HG03521 (cell line): Measurements from ENCODE around the gene FARS2.
A peak's percentile ranks its signal among the peaks of the same experiment; 100 is the strongest.

ENCODE experiments used
- ATAC-seq: cut with Tn5 transposase; IDR thresholded peaks from one replicate; pipeline ENCODE4 v1.9.1; 2021; ENCODE audit warnings: mild to moderate bottlenecking, moderate library complexity; ENCODE audit not compliant: unreplicated experiment

Gene FARS2

DNA sequence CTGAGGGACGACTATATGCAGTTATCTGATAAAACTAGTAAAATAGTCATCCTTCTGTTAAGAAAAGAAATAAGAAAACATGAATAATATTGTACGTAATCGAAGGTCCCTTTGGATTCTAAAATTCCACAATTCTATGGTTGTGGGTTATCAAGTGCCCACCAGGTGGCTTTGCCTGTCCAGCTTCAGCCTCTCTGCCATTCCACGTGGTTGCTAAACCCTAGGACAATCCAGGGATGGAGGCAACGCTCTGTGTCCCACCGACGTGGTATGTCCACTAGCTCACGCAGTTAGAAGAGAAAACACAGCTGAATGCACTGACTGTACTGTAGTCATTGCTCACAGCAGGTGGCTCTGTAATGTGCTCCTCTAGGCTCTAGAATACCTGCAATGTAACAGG lies 349.3 kb downstream of the FARS2 start:
- no peak for ATAC-seq

DNA sequence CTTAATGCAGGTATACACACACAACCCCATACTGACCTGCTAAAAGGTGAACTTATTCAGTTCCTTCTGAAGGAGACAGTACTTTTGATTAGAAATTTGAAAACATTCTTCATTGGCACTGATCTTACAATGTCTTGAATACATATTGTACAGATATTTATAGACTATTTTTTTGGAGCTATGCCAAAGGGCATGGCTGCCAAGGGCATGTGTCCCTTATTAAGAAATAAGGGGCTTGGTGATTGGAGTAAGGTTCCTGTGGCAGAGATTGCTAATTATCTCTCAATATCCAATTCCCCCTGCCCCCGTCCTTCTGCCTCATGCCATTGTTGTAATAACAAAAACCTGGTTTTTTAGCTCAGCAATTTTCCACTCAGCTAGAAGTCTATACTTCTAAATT lies 355.9 kb downstream of the FARS2 start:
- ATAC-seq = no peak

DNA sequence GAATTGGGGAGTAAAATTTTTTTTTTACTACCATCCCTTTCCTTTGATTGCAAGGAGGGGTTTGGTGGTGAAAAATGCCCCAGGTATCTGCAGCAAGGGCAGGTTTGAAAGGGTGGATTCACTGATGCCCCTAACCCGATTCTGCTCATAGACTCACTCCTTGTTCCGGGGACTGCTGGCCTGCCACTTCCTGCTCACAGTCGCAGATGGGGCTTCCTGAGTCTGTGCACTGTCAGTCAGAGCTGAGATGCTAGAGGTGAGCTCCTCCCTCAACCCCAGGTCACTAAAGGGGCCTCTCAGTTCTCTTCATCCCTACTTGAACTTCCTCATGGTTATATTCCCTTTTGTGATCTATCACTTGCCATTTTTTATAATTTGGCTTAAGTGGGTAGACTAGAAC lies 357.9 kb downstream of the FARS2 start:
- peak; percentile 72 for ATAC-seq

DNA sequence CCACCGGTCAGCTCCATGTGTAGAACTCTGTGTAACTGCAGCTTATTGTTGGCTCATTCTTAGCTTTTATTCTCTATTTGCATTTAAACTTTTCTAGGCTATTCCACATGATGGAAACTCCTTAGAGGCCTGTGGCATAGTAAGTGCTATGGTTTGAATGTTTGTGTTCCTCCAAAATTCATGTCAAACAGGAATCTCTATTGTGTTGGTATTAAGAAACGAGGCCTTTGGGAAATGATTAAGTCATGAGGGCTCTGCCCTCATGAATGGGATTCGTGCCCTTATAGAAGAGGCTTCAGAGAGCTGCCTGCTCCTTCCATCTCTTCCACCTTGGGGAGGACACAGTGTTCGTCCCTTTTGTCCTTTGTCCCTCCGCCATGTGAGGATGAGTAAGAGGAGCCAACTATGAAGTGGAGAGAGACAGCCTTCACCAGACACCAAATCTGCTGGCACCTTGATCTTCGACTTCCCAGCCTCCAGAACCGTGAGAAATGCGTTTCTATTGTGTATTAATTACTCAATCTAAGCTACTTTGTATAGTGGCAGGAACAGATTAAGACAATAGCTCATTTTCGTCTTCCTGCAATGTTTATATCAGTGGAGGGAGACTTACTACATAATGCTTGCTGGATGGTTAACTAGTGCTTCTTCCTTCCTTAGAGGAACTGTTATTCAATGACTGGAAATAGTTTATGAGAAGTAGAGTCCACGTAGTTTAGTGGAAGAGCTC lies 361.1 kb downstream of the FARS2 start:
- no peak for ATAC-seq

DNA sequence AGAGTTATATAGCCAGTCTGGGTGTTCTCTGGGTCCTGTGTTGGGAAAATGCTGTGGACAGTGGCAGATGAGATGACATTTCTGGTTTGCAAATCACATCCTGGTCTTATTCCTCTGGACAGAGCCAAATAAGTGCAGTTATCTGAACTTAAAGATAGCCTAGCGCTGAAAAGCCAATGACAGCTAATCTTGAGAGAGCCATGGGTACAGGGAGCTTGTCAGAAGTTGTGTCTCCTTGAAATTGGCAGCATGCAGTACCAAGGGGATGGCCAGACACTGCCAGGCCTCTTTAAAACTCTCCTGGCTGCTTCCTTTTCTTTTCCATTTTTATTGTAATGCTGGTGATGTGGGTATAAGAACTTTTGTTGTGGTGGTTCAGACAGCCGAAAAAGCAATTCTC lies 362.5 kb downstream of the FARS2 start:
- ATAC-seq = no peak

DNA sequence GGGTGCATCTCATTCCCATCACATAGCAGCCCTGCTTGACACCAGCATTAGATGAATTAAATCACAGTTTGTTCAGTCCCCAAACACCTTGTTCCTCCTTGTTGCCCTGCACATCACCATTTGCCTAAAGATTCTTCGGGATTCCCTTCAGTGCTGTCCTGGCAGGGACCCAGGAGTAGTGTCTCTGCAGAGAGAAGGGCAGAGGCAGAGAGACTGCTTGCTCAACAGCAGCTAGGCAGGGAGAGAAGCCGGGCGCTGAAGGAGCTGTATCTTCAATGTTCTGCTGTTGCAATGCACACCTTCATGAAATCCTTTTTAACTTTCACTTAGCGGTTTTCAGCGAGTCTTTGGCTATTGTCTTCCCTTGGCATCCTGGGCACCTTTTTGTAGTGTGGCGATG lies 362.9 kb downstream of the FARS2 start:
- no peak for ATAC-seq

DNA sequence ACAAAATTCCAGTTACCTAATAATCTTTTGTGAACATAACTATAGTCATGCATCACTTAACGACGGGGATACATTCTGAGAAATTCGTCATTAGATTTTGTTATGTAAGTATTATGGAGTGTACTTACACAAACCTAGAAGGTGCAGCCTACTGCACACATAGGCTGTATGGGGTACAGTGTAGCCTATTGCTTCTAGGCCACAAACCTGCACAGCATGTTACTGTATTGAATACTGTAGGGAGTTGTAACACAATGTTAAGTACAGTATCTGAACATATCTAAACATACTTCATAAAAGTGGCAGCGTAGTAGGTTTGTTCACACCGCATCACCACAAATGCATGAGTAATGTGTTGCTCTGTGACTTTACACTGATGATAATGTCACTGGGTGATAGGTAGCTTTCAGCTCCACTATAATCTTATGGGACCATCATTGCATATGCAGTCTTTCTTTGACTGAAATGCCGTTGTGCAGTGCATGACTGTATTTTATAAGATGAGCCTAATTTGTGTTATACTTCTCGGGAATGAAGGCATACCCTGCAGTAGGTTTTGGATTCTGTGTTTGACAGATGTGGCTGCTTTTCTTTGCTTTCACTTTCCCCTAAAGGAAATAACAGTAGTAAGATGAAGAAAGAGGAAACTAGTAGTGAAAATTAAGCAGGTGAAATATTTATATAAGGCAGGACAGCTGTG lies 365.6 kb downstream of the FARS2 start:
- peak; percentile 82 for ATAC-seq

DNA sequence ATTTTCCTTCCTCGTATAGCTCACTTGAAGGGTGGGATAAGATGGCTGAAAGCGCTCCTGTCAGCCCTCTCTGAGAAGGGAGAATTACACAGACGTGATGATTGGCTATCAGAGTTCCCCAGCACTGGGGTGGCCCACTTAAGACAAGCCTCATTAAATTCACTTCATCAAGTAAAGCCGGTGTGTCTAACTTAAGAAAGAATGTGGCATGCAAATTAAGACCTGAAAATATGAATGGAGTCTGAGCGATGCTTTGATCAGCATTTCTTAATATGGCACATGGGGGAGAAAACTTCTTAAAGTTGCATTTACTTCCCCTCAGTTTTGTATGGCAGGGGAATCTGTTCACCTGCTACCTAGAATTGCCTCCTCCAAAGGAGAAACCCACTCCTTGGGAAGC lies 369.3 kb downstream of the FARS2 start:
- ATAC-seq = no peak

DNA sequence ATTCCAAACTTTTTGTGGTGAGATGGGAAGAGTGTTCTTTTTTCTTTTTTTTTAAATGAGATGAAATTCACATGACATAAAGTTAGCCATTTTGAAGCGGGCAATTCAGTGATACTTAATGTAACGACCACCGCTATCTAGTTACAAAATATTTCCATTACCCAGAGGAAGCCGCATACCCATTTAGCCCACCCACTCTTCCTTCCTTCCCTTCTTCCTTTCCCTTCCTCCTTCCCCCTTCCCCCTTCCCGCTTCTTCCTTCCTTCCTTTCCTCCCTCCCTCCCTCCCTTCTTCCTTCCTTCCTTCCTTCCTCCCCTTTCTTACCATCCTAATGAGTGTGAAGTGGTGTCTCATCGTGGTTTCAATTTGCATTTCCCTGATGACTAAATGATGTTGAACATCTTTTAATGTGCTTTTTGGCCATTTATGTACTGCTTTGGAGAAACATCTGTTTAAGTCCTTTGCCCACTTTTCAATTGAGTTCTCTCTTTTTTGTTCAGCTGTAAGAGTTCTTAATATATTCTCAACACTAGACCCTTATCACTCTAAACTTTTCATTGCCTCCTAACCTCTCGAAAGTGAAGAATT lies 371.1 kb downstream of the FARS2 start:
- no peak for ATAC-seq

DNA sequence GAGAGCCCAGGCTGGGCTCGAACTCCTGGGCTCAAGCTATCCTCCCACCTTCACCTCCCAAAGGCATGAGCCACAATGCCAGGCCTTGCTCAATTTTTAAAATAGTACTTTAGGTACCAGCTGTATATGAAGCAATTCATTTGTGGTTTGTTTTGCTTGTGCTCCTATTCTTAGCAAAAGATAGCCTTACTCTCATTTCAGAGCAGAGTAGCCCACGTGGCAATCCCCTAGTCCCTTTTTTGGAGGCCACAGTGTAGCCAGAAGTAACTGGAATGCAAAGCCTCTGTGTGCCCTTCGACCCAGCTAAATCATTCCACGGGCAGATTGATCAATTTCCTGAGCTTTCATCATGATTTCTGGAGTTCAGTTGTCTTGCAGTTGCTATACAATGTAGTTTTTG lies 373.2 kb downstream of the FARS2 start:
- ATAC-seq = no peak

DNA sequence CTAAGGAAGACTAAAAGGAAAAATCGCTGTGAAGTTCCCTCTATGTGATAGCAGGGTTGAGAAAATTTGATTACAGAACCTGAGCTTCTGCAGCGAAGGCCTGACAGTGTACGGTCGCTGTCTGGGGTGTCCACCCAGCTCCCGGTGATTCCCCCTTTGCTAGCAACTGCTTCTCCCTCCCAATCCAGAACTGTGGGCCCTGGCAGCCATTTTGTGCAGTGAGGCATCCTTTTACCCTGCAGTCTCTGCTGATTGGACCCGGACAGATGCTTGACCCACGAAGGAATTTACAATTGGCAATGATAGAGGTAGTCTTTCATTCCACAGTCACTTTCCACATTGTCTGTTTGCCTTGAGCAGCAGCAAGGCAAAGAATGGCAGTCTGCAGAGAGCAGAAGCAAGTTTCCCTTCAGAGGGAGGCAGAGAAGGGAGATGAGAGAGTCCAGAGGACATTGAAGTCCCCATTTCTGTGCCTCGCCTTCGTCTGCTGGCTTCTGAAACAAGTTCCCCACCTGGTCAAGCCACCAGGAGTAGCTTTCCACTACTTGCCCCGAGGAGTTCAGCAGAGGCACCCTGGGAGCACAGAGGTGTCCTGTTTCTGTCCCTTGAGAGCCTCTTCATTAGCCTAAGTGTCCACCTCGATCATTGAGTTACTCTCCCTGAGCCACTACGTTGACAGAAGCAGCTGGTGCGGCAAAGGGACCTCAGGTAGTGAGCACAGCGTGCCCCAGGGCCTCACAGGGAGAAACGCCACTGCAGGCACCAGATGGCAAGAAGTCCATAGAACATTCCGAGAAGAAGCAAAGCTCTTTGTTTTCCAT lies 375.1 kb downstream of the FARS2 start:
- ATAC-seq = no peak

DNA sequence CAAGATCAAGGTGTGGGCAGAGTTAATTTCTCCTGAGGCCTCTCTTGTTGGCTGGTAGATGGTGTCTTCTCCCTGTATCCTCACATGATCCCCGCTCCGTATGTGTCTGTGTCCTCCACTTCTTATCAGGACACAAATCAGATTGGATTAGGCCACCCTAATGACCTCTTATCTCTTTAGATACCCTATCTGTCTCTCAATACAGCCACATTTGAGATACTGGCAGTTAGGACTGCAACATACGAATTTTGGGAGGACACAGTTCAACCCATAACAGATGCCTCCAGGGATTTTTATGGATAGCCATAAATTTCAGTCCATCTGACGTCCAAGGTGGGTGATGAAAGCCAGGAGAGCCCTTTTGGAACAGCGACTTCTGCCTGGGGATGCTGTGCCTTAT lies 376.4 kb downstream of the FARS2 start:
- no peak for ATAC-seq

DNA sequence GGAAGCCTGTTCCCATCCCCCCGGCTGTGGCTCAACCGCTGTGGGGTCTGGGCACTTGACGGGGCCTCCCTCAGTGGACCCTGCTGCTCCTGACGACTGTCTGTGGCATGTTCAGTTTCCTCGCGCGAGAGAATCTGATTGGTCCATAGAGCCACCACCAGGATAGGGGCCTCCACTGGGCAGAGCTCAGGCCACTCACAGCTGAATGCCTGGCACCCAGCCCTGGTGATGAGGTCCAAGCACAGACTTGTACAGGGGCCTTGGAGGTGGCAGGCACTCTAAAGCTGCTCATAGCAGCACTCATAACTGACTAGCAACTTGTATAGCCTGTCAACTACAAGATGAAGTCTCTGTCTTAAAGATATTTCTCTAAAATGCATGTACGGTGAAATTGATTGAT lies 377.4 kb downstream of the FARS2 start:
- no peak for ATAC-seq

DNA sequence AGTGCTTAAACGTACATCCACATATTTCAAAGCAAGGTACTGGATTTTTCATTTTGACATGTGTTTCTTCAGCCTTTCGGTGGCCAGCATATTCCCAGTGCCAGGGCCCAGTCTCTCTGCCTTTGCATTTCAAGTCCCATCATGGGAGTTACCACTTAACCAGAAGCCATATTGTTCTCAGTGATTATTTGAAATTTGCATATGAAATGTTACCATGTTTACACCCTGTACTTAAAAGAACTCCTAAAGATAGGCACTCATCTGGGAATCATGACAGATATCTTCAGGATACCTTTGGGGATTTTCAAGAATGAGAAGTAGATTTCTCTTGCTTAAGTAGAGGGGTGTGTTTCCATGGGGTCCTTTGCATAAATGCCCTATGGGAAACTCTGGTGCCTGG lies 377.9 kb downstream of the FARS2 start:
- no peak for ATAC-seq

DNA sequence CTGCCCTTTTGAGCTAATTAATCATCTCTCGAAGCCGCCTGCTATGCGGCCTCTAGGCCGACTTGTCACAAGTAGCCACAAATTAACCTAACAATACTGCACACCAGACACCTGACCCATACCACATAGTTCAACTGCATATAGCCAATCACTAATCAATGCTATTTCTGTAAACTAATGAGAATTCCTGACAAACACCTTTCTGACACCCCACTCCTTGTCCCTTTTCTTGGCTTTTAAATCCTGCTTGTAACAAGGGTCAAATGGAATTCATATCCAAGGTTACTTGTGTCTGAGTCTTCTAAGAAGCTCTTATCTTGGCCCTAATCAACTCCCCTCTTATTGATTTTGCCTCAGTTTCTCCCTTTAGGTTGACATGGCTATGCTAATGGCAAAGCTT lies 379.3 kb downstream of the FARS2 start:
- ATAC-seq = no peak

DNA sequence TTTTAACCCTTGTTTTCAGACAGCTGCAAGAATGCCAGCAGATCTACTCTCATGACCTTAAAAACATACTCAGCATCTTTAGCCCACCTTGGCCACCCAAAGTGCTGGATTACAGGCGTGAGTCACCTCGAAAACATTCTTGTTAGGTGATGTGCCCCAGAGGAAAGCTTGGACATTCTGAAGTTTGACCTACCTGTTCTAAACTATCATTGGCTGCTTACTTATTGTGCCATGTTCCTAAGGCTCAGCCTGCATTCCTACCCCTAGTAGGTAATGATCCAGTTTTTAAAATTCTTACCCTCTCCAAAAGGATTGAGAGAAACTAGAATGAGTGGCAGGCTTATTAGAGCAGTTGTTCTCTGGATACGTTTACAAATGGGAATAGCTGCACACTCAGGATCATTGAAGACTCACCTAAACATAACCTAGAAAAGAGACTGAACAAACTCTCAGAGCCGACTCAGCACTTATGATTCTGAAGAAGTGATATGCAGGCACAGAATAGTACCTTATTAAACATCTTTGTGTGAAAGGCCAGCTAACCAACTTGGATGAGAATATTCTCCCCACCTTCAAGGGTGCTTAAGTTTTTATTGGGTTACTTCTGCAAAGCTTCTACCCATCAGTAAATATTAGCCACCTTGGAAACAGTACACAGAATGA lies 383.3 kb downstream of the FARS2 start:
- no peak for ATAC-seq

DNA sequence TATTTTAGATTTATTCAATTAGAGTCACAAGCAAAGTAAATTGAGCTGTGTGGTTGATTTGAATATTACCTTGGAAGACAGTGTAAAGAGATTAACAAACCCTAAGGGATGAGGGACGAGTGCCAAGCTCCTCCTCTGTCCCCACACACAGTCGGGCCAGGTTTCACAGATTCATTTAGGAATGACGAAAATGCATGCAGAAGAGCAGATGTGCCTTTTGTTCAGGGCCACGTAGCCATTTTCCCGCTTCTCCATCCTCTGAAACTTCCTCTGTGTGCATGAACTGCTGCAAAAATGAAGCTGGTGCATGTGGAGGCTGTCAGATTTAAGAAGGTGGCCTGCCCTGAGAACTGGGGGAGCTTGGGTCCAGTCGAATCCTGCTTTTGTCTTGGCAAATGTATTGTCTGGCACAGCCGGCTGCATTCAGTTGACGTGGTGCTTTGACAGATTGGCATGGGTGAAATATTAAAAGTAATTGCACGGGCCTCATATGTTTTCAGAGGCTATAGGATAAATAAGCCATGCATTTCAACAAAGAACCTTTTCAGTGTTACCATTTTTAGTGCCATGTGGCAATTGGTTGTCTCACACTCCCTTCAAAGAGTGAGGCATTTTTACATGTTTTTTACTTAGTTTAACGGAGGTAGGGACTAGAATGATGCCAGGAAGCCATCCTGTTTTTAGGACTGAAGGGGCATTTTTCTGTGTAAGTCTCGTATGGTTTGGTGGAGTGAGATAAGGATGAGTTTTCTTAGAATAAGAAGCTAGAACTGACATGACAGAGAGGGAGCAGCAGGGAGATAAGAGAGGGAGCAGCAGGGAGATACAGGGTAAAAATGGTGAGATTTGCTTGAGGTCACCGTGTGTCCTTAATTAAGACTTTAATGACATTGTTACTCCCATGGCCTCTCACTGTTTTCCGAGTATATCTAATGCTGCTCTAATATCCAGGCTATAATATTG lies 384.3 kb downstream of the FARS2 start:
- ATAC-seq = no peak

DNA sequence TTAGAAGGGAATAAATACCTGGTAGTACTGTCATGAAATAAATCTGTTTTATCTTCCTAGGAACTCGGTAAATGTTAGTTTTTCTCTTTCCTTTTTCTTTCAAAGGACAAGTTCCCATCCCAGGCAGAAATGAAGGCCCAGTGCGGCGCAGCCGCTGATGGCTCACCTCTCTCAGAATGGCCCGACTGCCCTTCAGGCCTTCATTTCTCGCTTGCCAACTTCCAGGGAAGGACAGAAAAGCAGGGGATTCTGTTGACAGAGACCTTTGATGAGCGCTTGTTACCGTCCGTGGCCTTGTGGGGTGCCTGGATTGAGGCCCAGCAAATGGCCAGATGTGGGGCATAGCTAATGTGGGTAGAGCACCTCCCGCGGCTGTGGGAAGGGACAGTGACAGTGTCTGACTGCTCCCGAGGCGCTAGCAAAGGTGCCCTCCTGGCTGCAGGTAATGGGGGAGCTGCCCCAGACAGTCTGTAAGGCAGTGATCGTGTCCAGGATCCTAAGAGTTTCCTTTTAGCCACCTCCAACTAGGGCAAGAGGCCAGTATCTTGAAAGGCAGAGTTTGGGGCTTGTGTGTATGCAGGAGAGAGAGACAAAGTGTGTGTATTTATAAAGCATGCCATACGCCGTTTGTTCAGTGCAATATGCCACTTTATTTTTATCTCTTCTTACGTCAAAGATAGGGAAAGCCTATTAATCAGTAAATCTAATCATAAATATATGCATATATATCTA lies 391.3 kb downstream of the FARS2 start:
- ATAC-seq = no peak

DNA sequence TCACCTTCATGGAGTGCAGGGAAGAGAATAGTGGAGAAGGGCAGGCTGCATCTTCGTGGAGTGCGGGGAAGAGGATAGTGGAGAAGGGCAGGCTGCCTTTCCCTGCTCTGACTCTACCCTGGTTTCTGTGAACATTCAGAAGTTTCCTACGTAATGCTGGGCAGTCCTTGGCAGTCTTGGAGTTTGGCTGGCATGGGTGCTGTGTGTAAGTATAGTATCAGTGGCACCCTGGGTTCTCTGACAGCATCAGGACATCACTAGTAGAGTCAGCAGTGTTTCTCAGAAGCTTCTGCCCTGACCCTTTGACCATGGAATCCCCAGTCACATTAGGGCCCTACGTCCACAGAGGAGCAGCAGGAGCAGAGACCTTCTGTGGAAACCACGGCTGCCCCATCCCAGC lies 392.5 kb downstream of the FARS2 start:
- ATAC-seq = no peak
